Measurements from ENCODE around the gene USP12. TPM values are rescaled to one million over a fixed set of nuclear protein-coding genes. Genes with fewer than 3 reads are reported as not detected.

Gene USP12
- total RNA-seq, 1 donor from 2014 or later = 19.7 TPM

- Histone ChIP-seq H4K20me1 (ENCODE audit: low read depth) (peaks cover 7% of the 10 kb centered on the region), H3K27me3 (no peaks in the 10 kb centered on the region), H3K4me2 (no peak overlapping the region), H2AFZ (replicated peaks) (no peak overlapping the region), H3K4me3 (no peak overlapping the region), H3F3A (ENCODE audit: low read depth) (no peaks in the 10 kb centered on the region), H3K27ac (no peak overlapping the region), H3K79me2 (ENCODE audit: low read depth) (peaks cover 100% of the 10 kb centered on the region), H3K36me3 (no peaks in the 10 kb centered on the region), H3K4me1 (peaks cover 9% of the 10 kb centered on the region), H3K9ac (no peak overlapping the region), H3K9me3 (ENCODE audit: low read depth) (no peaks in the 10 kb centered on the region)
- H3K36me3 Mint-ChIP-seq = peaks cover 33% of the 10 kb centered on the region
- H3K9me3 Mint-ChIP-seq = peaks cover 38% of the 10 kb centered on the region
- no peaks in the 10 kb centered on the region for H3K27me3 Mint-ChIP-seq (ENCODE audit: insufficient read depth, low read depth)
- no peaks in the 10 kb centered on the region for H3K4me1 Mint-ChIP-seq
- H3K4me3 Mint-ChIP-seq = no peak overlapping the region
- TF ChIP-seq EZH2phosphoT487 (IDR thresholded peaks at IDR 0.05) = no peak
- TF ChIP-seq EZH2 (IDR thresholded peaks at IDR 0.05) = no peak
- no peak for DNase-seq (ENCODE audit: low spot score)
- no peak overlapping the region for H3K27ac Mint-ChIP-seq
Observed at GRCh38 chr13:27161423-27161822, 10.2 kb downstream of the USP12 start.

GRCh38 chr13:27160657-27161295 lies 10.8 kb downstream of the USP12 start:
- Histone ChIP-seq H3K79me2 (ENCODE audit: low read depth) (peaks cover 100% of the 10 kb centered on the region), H3K9ac (no peak overlapping the region), H3K4me3 (no peak overlapping the region), H3F3A (ENCODE audit: low read depth) (no peaks in the 10 kb centered on the region), H3K27me3 (no peaks in the 10 kb centered on the region), H3K4me2 (no peak overlapping the region), H3K4me1 (peaks cover 9% of the 10 kb centered on the region), H4K20me1 (ENCODE audit: low read depth) (peaks cover 2% of the 10 kb centered on the region), H3K36me3 (no peaks in the 10 kb centered on the region), H2AFZ (replicated peaks) (no peak overlapping the region), H3K27ac (no peak overlapping the region), H3K9me3 (ENCODE audit: low read depth) (no peaks in the 10 kb centered on the region)
- TF ChIP-seq CTCF (IDR thresholded peaks at IDR 0.05) (no peak), EZH2 (IDR thresholded peaks at IDR 0.05) (no peak), EZH2phosphoT487 (IDR thresholded peaks at IDR 0.05) (no peak)
- Mint-ChIP-seq H3K9me3 (peaks cover 44% of the 10 kb centered on the region), H3K4me3 (no peak overlapping the region), H3K27ac (no peak overlapping the region), H3K36me3 (peaks cover 39% of the 10 kb centered on the region), H3K27me3 (ENCODE audit: insufficient read depth, low read depth) (no peaks in the 10 kb centered on the region), H3K4me1 (no peaks in the 10 kb centered on the region)
- no peak for DNase-seq (ENCODE audit: low spot score)

GRCh38 chr13:27159806-27160563 lies 11.6 kb downstream of the USP12 start:
- Histone ChIP-seq H3K27me3 (no peaks in the 10 kb centered on the region), H3K9me3 (ENCODE audit: low read depth) (no peaks in the 10 kb centered on the region), H3K4me1 (peaks cover 9% of the 10 kb centered on the region), H3K4me2 (no peak overlapping the region), H3F3A (ENCODE audit: low read depth) (no peaks in the 10 kb centered on the region), H3K4me3 (no peak overlapping the region), H3K36me3 (no peaks in the 10 kb centered on the region), H3K27ac (no peak overlapping the region), H2AFZ (replicated peaks) (no peak overlapping the region), H3K79me2 (ENCODE audit: low read depth) (peaks cover 100% of the 10 kb centered on the region), H4K20me1 (ENCODE audit: low read depth) (peaks cover 2% of the 10 kb centered on the region), H3K9ac (no peak overlapping the region)
- Mint-ChIP-seq H3K4me3 (no peak overlapping the region), H3K4me1 (no peaks in the 10 kb centered on the region), H3K36me3 (peaks cover 39% of the 10 kb centered on the region), H3K27ac (no peak overlapping the region), H3K27me3 (ENCODE audit: insufficient read depth, low read depth) (no peaks in the 10 kb centered on the region), H3K9me3 (peaks cover 48% of the 10 kb centered on the region)
- no peak for DNase-seq (ENCODE audit: low spot score)
- TF ChIP-seq CTCF (IDR thresholded peaks at IDR 0.05) (no peak), EZH2 (IDR thresholded peaks at IDR 0.05) (no peak), EZH2phosphoT487 (IDR thresholded peaks at IDR 0.05) (no peak)

GRCh38 chr13:27158335-27158734 lies 13.3 kb downstream of the USP12 start:
- peaks cover 100% of the 10 kb centered on the region for H3K79me2 ChIP-seq (ENCODE audit: low read depth)

More at GRCh38 chr13:27158335-27158734, 13.3 kb downstream of the USP12 start:
- Histone ChIP-seq H3F3A (ENCODE audit: low read depth) (no peaks in the 10 kb centered on the region), H2AFZ (replicated peaks) (no peak overlapping the region), H3K4me2 (no peak overlapping the region), H3K36me3 (no peaks in the 10 kb centered on the region), H3K9ac (no peak overlapping the region), H3K27me3 (no peaks in the 10 kb centered on the region), H3K9me3 (ENCODE audit: low read depth) (no peaks in the 10 kb centered on the region), H3K27ac (no peak overlapping the region), H3K4me3 (no peak overlapping the region), H3K4me1 (peaks cover 9% of the 10 kb centered on the region), H4K20me1 (ENCODE audit: low read depth) (peaks cover 1% of the 10 kb centered on the region)
- Mint-ChIP-seq H3K36me3 (peaks cover 50% of the 10 kb centered on the region), H3K9me3 (peaks cover 61% of the 10 kb centered on the region), H3K27ac (no peak overlapping the region), H3K4me3 (no peak overlapping the region), H3K4me1 (no peaks in the 10 kb centered on the region), H3K27me3 (ENCODE audit: insufficient read depth, low read depth) (peaks cover 2% of the 10 kb centered on the region)
- DNase-seq (ENCODE audit: low spot score) = no peak
- no peak for TF ChIP-seq CTCF (IDR thresholded peaks at IDR 0.05)
